Liver (tissue), 3 donors: ENCODE results near the gene ARMC12.

ENCODE experiments used
- CTCF ChIP-seq: fragments of 150-350 bp; IDR thresholded peaks from 2 replicates; pipeline ENCODE4 v1.5.1; 2017; ENCODE audit warnings: improper control_type of control experiment, low read depth, low read length; ENCODE audit not compliant: missing input control
- HNF4G ChIP-seq: IDR thresholded peaks from 2 replicates; pipeline ENCODE4 v1.6.1; 2016; ENCODE audit warnings: antibody characterized with exemption
- JUND ChIP-seq, 2 donors: IDR thresholded peaks; 2 replicates each; pipeline ENCODE4 v1.6.1; 2016; ENCODE audit warnings: antibody characterized with exemption in 2 of 2
- RAD21 ChIP-seq, 2 donors: IDR thresholded peaks; 2 replicates each; pipeline ENCODE4 v1.6.1; 2016; ENCODE audit warnings: antibody characterized with exemption in 2 of 2, mild to moderate bottlenecking in 2 of 2
- REST ChIP-seq: IDR thresholded peaks from 2 replicates; pipeline ENCODE4 v1.6.1; 2016; ENCODE audit warnings: antibody characterized with exemption, mild to moderate bottlenecking
- TF ChIP-seq, protein P1 (sequence below): IDR thresholded peaks from 2 replicates; pipeline ENCODE4 v1.6.1; 2016; ENCODE audit warnings: antibody characterized with exemption
- donor health status: healthy.
- donor health status: healthy.

DNA sequence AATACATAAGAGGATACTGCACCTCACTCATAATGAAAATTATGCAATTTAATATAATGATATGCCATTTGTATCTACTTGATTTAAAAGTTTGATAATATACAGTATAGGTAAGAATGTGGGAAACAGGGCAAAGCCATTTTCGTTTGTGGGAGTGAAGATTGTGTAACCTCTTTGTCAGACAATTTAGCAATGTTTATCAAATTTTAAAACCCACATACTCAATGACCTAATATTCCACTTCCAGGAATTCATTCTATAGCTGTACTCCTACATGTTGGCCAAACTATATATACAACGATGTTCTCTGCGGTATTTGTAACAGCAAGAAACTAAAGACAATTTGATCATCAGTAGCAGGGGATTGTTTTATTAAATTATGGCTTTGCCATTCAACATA, 30.4 kb upstream of the ARMC12 start:
- TF ChIP-seq RAD21 (IDR thresholded peaks at IDR 0.05) (no peak), CTCF (no peak), HNF4G (no peak), JUND (IDR thresholded peaks at IDR 0.05) (no peak), REST (no peak)
- TF ChIP-seq, protein P1, sequence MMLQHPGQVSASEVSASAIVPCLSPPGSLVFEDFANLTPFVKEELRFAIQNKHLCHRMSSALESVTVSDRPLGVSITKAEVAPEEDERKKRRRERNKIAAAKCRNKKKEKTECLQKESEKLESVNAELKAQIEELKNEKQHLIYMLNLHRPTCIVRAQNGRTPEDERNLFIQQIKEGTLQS: no peak
